Esophagus muscularis mucosa (tissue), 4 donors: ENCODE measurements around the gene LEFTY2.

Source experiments
- CTCF ChIP-seq, 3 experiments: fragments of 200-600 bp in 2 of 3; fragments of 450-650 bp in 1 of 3; sonication (generic) in 2 of 3; IDR thresholded peaks; one replicate each; pipeline ENCODE4 v1.5.1; 2017 to 2019; ENCODE audit warnings: antibody characterized with exemption in 3 of 3, mild to moderate bottlenecking in 2 of 3, moderate library complexity in 1 of 3
- EP300 ChIP-seq: sonication (generic); formaldehyde crosslinking; IDR thresholded peaks from one replicate; pipeline ENCODE4 v1.6.1; 2017; ENCODE audit warnings: antibody characterized with exemption
- POLR2A ChIP-seq: fragments of 450-650 bp; IDR thresholded peaks from one replicate; pipeline ENCODE4 v1.6.1; 2017; ENCODE audit warnings: antibody characterized with exemption, moderate library complexity, mild to moderate bottlenecking, low read depth

GRCh38 chr1:225923692-225924555, 17.1 kb downstream of the LEFTY2 start, which contains the start of gene PYCR2:
- TF ChIP-seq CTCF (IDR thresholded peaks at IDR 0.05), result no peak
- TF ChIP-seq EP300, result no peak
- peak; percentile 31 for TF ChIP-seq POLR2A
